HUDEP-2 (cell line): ENCODE measurements around the gene BRMS1.

Source experiments
- DNase-seq, 76 experiments: peaks; one replicate each; lab custom pipeline; 2025; ENCODE audit not compliant: unreplicated experiment in 76 of 76; lab: John Stamatoyannopoulos, UW

Gene BRMS1

DNA sequence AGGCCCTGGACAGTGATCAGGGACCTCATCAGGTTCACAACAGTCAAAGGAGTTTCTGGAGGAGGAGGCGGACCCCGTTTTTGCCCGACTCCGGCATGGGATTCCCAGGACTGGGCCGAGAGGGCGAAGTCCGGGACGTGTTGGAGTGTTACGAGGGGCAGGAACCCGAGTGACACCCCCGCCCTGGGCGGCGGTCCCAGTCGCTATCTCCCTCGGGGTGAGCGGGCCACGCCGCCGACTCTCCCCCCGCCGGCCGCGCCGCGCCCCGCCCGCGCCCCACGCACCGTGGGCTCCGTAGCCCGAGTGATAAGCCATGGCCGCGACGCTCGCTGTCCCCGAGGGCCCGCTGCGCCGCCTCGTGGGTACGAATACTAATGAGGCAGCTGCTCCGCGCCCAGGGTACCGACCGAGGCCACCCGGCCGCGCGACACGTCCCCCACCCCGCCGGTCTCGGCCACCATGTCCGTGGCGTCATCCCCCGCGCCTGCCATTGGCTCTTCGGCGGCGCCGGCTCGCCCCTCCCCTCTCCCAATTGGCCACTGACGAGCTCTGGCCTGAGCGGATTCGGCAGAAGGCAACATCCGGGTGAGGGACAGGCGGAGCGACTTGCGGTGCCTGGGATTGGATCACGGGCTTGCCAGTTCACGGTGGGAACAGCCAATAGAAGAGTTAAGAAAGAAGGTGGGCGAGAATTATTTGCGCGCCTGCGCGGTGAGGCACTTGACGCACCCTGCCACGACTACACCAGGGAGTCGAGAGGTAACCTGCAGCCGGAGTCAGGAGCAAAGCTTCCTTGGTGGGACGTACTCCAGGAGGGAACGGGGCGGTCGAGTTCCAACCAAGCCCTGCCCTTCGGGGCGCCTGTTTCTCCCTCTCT, 56.0 kb downstream of the BRMS1 start, which contains the start of gene YIF1A:
YIF1A (minus strand) TSS at position 473 of the 877 bp plus-strand sequence; CDS start at position 315, 158 bp downstream.
- peak in 75 of 76 experiments; percentile 81 to 100 (median 98) for DNase-seq

DNA sequence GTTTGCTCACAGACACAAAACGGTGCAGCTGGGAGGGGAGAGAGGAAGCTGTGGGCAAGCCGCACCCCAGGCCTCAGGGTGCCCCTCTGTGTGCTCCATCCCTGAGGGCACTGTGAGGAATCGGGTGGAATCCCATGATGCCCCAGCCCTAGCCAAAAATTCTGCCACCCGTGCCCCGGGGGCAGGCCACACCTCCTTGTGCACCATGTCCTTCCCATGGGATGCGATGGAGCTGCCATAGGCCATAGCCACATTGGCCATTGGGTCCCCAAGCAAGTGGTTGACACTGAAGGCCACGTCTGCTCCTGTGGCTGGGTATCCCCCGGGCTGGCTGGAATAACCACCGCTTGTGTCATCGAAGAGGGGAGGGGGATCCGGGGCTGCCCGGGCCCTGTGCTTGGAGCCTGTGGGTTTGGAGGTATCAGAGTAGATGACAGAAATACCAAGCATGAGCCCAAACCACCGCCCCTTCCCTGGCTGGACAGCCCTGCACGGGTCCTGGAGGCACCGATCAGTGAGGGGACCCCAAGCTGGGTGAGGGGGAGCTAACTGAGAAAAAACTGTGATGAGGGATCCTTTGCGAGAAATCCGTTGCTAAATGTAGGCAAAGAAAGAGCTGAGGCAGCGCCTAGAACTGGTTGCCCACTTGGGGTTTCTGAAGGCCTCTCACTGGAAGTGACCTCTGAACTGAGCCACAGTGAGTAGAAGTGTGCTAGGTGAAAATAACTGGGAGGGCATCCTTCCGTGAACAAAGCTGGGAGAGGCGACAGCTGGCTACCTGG, 56.8 kb downstream of the BRMS1 start:
- peak in 1 of 76 experiments; percentile 27 for DNase-seq
